Measurements from ENCODE around the gene TAS1R3. TPM values are rescaled to one million over a fixed set of nuclear protein-coding genes. Genes with fewer than 3 reads are reported as not detected.
A peak's percentile ranks its signal among the peaks of the same experiment; 100 is the strongest.

The TAS1R3 gene
- total RNA-seq, 1 experiment from 2014 or later, result 0.31 TPM

DNA sequence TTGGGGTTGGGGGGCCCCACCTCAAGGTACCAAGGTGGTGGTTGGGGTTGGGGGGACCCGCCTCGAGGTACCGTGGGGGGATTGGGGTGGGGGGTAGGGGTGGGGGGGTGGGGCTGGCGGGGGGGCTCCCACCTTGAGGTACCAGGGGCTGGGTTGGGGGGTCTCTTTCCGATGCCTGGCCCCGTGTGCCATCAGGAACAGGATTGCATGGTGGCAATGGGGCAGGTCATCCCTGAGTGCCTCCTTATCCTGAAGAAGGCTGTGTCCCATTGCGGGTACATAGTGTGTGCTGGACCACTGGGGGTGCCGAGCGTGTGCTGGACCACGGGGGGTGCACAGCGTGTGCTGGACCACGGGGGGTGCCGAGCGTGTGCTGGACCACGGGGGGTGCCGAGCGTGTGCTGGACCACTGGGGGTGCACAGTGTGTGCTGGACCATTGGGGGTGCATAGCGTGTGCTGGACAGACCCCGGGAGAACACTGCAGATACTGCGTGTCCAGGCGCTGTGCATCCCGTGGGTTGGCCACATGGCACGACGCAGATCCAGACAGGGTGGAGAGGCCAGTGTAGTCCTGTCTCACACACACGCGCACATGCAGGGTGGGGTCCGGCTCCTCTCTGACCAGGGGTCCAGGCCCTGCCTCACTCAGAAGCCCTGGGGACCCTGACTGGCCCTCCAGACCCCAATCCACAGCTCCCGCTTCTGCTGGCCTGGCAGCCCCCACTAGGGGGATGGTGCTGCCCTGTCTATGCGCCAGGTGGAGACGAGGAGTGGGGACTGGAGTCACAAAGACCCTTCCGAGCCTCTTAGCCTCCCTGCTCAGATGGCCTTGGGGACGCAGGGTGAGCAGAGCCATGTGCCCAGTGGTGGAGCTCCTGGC is 46.6 kb upstream of the TAS1R3 start:
- Histone ChIP-seq H3K9me3 (ENCODE audit: control insufficient read depth, insufficient read depth, low read depth, low read length) (no peaks in the 10 kb centered on the region), H3K27me3 (ENCODE audit: control insufficient read depth, insufficient read depth, low read length) (no peaks in the 10 kb centered on the region), H3K4me3 (ENCODE audit: low read depth in 2 of 2, low read length in 2 of 2) (no peak overlapping the region), H3K36me3 (ENCODE audit: control insufficient read depth, insufficient read depth, low read length) (no peaks in the 10 kb centered on the region), H3K27ac (ENCODE audit: low read length) (no peak overlapping the region), H3K4me1 (ENCODE audit: control insufficient read depth, insufficient read depth, low read length) (peaks cover 18% of the 10 kb centered on the region)
- no peak for TF ChIP-seq POLR2AphosphoS5 (IDR thresholded peaks at IDR 0.05; ENCODE audit: low read depth, low read length)
- TF ChIP-seq SIN3A (IDR thresholded peaks at IDR 0.05; ENCODE audit: borderline replicate concordance, insufficient read depth, low read depth, low read length), result no peak
- TF ChIP-seq TCF7L2 (IDR thresholded peaks at IDR 0.05; ENCODE audit: low read depth, low read length), result no peak
- TF ChIP-seq, protein P1, sequence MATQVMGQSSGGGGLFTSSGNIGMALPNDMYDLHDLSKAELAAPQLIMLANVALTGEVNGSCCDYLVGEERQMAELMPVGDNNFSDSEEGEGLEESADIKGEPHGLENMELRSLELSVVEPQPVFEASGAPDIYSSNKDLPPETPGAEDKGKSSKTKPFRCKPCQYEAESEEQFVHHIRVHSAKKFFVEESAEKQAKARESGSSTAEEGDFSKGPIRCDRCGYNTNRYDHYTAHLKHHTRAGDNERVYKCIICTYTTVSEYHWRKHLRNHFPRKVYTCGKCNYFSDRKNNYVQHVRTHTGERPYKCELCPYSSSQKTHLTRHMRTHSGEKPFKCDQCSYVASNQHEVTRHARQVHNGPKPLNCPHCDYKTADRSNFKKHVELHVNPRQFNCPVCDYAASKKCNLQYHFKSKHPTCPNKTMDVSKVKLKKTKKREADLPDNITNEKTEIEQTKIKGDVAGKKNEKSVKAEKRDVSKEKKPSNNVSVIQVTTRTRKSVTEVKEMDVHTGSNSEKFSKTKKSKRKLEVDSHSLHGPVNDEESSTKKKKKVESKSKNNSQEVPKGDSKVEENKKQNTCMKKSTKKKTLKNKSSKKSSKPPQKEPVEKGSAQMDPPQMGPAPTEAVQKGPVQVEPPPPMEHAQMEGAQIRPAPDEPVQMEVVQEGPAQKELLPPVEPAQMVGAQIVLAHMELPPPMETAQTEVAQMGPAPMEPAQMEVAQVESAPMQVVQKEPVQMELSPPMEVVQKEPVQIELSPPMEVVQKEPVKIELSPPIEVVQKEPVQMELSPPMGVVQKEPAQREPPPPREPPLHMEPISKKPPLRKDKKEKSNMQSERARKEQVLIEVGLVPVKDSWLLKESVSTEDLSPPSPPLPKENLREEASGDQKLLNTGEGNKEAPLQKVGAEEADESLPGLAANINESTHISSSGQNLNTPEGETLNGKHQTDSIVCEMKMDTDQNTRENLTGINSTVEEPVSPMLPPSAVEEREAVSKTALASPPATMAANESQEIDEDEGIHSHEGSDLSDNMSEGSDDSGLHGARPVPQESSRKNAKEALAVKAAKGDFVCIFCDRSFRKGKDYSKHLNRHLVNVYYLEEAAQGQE (IDR thresholded peaks at IDR 0.05; ENCODE audit: insufficient read depth in 1 of 2, low read depth in 2 of 2, low read length in 1 of 2), result no peak
- TF ChIP-seq, protein P2, sequence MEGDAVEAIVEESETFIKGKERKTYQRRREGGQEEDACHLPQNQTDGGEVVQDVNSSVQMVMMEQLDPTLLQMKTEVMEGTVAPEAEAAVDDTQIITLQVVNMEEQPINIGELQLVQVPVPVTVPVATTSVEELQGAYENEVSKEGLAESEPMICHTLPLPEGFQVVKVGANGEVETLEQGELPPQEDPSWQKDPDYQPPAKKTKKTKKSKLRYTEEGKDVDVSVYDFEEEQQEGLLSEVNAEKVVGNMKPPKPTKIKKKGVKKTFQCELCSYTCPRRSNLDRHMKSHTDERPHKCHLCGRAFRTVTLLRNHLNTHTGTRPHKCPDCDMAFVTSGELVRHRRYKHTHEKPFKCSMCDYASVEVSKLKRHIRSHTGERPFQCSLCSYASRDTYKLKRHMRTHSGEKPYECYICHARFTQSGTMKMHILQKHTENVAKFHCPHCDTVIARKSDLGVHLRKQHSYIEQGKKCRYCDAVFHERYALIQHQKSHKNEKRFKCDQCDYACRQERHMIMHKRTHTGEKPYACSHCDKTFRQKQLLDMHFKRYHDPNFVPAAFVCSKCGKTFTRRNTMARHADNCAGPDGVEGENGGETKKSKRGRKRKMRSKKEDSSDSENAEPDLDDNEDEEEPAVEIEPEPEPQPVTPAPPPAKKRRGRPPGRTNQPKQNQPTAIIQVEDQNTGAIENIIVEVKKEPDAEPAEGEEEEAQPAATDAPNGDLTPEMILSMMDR (IDR thresholded peaks at IDR 0.05), result no peak
- no TSS peak for BruUV-seq (replicated peaks)
- intact Hi-C loops (cut with micrococcal nuclease; ENCODE audit: unreplicated experiment), result no loop called here
- ChIA-PET CTCF (interaction anchor here (0.5 to 0.6 kb wide), 2 partner anchors 106 to 165 kb away, joined by 3 to 4 read pairs; no protein-coding TSS in a partner anchor), POLR2A (no interaction called here)
- no peak for DNase-seq (ENCODE audit: low read depth, low spot score)
- in situ Hi-C loops (cut with HindIII; ENCODE audit: low pct_unique_long_range_greater_than_20kb, low sequenced_read_pairs), result no loop called here
- 0 out of 2 replicates have a peak, but pooled peaks have one; percentile 8 for ATAC-seq

DNA sequence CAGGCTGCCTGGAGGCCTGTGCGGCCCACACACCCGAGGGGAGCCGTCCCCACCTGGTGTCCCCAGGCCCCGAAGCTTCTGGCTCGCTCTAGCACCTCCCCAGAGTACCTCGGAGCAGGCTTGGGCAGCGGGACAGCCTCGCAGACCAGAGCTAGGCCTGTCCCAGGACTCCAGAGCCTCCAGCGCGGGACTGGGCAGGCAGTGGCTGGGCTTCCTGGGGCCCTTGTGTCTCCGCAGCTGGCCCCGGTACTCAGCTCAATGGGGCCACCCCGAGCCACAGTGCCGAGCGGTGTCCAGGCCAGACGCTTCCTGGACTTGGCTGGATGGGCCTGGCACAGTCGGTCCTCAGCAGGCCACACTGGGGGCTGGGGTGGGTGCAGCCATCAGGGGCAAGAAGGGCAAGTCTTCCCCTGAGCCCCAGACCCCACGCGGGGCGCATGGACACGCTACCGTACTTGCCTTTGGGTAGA is 45.9 kb upstream of the TAS1R3 start:
- H3K4me1 ChIP-seq (ENCODE audit: control insufficient read depth, insufficient read depth, low read length), result peaks cover 18% of the 10 kb centered on the region
- no peaks in the 10 kb centered on the region for H3K9me3 ChIP-seq (ENCODE audit: control insufficient read depth, insufficient read depth, low read depth, low read length)
- DNase-seq (ENCODE audit: low read depth, low spot score) (no peak), ATAC-seq (peak; percentile 5; the same call in 1 of the 2 replicates)
- H3K27ac ChIP-seq (ENCODE audit: low read length), result no peak overlapping the region
- BruUV-seq (replicated peaks), result no TSS peak
- ChIA-PET CTCF (interaction anchor here (0.5 kb wide), 1 partner anchor 107 kb away, joined by 3 read pairs; no protein-coding TSS in a partner anchor), POLR2A (no interaction called here)
- H3K27me3 ChIP-seq (ENCODE audit: control insufficient read depth, insufficient read depth, low read length), result no peaks in the 10 kb centered on the region
- intact Hi-C loops (cut with micrococcal nuclease; ENCODE audit: unreplicated experiment) (no loop called here), in situ Hi-C loops (cut with HindIII; ENCODE audit: low pct_unique_long_range_greater_than_20kb, low sequenced_read_pairs) (no loop called here)
- TF ChIP-seq, protein P1 (IDR thresholded peaks at IDR 0.05; ENCODE audit: insufficient read depth in 1 of 2, low read depth in 2 of 2, low read length in 1 of 2), result no peak
- no peak for TF ChIP-seq TCF7L2 (IDR thresholded peaks at IDR 0.05; ENCODE audit: low read depth, low read length)
- TF ChIP-seq SIN3A (IDR thresholded peaks at IDR 0.05; ENCODE audit: borderline replicate concordance, insufficient read depth, low read depth, low read length), result no peak
- no peak for TF ChIP-seq POLR2AphosphoS5 (IDR thresholded peaks at IDR 0.05; ENCODE audit: low read depth, low read length)
- TF ChIP-seq, protein P2 (IDR thresholded peaks at IDR 0.05), result no peak
- H3K4me3 ChIP-seq (ENCODE audit: low read depth in 2 of 2, low read length in 2 of 2), result no peak overlapping the region
- H3K36me3 ChIP-seq (ENCODE audit: control insufficient read depth, insufficient read depth, low read length), result no peaks in the 10 kb centered on the region
